Activated T-cell treated with anti-CD3 and anti-CD28 coated beads for 1 hour (primary cell): ENCODE results near the gene KCNK17.

Experiments
- DNase-seq: peaks from one replicate; pipeline ENCODE4 v3.0.0-alpha.2; 2020; ENCODE audit warnings: low read depth

Gene KCNK17

DNA sequence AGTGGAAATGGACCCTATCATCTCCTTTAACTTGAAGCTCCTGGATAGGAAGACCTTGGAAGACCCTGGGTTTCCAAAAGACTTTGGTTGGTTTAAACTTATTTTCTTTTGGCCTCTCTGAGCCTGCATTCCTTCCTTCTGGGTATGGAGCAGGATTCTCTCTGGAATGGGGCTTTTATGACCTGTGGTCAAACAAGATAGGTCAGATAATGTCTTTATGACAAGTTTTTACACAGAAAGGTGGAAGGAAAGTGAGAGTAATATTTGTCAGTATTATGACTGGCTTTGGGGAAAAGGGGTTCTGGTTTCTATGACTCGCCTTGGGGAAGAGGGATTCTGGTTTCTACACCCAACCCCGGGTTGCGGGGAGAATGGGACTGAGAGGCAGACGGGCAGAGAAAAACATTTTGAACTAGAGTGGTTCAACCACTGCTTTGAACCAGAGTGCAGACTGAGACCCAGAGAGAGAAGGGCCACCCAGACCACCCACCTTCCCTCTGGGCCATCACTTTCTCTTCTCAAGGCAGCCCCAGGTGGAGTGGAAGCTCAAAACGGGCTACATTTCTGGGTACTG lies 47.4 kb downstream of the KCNK17 start:
- DNase-seq: no peak

DNA sequence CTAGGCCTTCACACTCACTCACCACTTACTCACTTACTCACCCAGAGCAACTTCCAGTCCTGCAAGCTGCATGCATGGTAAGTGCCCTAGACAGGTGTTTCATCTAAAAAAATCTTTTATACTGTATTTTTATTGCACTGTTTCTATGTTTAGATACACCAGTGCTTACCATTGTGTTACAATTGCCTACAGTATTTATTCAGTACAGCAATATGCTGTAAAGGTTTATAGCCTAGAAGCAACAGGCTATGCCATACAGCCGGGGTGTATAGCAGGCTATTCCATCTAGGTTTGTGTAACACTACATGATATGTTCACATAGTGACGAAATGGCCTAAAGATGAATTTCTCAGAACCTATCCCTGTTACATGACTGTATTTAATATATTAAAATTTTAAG lies 47.8 kb downstream of the KCNK17 start:
- no peak for DNase-seq

DNA sequence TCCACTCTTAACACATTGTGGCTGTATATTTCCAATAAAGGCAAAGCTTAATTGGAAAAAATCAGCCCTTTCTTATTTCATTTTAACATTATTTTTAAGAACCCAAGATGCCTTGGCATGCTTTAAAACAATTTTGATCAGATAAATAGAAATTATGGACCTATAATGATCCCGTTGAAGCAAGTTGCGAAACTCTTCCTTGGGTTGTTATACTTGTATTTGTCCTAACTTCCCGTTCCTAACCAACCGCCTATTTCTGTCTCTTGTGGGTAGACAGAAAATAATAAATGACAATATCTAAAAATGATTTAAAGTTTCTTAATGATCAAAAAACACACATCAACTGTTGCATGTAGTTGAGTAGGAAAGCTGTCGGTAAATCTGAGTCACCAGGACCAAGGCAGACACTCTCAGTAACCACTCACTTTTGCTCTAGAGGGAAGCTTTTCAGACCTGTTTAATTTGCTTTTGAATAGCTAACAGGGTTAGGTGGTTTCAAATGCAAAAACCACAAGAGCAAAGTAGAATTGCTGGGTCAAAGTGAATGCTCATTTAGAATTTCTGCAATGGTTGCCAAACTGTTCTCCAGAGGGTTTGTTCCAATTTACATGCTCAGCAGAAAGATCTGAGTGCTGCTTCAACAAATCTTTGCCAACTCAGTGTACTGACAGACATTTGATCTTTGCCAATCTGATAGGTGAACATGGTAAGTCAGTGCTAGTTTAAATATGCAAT lies 50.7 kb downstream of the KCNK17 start:
- DNase-seq: no peak

DNA sequence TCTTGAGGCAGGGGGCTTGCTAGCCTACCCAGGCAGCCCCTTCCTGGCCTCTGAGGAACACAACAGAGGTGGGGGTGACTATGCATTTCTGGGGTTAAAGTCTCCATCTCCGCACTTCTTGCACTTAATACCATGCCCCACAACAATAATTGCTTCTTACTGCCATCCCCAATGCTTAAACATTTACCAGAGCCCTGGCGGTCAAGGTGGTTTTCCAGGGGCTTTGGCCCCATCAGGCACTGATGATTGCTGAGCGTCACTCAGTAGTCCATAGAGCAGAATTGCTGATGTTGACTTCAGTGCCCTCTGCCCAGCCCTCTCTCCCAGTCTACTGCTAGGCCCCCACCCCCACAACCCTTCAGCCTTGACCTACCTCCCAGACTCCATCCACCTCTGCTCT lies 52.5 kb downstream of the KCNK17 start:
- DNase-seq: no peak

DNA sequence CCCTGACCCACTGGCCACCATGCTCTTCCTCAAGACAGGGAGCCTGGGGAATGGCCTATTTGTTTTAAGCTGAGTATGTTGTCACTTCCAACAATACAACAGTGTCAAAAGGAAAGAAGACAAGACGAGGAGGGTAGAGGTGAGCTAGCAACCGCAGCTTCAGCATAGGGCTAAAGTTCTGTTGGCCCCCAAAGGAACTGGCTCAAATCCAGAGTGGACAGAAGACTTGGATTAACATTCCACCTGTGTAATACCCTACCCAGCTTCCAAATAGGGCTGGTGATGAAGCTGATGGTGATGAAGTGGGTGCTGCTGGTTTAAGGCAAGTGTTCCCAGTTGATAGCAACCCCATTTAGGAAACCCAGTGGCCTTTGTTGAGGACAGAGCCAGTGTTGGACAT lies 53.3 kb downstream of the KCNK17 start:
- no peak for DNase-seq

DNA sequence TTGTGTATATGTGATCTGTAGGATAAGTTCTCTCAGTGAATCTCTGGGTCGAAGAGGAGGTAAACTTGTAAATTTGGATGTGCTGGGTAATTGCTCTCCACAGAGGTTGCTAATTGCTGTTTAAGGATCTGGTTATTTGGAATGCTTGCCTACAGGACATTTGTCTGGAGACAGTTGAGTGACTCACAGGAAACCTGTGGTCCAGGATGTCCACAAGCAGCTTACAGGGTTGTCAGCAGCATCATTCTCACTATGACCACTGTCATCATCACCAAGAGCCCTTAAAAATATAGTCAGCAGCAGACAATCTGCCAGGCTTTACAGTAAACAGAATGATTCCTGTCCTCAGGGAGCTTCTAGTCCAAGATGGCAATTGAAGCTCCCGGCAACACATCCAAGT lies 53.8 kb downstream of the KCNK17 start:
- DNase-seq: no peak

DNA sequence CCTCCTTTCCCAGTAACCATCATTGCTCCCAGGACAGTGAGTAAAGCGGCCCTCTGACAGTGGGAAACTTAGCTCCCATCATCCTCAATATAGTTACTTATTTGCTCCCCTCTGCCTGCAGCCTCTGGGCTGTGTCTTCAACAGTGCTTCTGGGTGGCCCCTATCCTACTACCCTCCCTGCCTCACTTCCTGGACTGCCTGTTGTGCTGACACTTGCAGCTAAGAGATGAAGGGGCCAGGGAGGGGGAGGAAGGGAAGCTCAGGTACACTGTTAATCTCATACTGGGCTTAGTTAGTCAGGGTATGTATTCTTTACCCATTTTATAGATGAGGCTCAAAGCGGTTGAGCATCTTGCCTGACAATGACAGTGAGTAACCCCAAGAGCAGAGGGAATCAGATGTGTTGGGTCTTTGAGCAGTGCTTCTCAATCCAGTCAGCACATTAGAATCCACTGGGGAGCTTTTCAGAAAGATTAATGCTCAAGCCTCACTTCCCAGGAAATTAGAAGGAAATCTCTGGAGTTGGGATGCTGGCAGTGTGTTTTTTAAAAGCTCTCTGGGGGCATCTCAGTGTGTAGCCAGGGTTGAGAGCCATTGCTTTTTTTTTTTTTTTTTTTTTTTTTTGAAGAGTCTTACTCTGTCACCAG lies 57.8 kb downstream of the KCNK17 start:
- no peak for DNase-seq

DNA sequence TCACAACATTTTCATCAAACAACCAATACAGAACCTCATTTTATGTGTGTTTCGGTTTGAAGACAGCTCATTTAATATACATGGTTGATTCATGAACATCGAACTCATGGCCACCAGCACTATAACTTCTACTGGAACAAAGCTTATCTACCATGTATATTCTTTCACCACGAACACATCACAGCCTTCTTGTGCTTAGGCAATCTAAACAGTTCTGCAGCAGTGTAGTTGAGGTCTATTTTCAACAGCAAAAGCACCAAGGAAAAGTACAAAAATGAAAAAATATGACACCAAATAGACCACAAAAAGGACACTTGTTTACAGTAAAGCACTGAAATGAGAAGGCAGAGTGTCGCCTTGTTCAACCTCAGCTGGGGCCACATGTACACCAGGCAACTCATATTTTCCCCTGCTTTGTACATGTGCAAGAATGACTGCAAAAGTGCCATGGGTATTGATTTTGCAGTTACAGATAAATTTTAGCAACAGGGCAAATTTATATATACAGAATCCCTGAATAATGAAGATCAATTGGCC lies 59.2 kb downstream of the KCNK17 start:
- no peak for DNase-seq

DNA sequence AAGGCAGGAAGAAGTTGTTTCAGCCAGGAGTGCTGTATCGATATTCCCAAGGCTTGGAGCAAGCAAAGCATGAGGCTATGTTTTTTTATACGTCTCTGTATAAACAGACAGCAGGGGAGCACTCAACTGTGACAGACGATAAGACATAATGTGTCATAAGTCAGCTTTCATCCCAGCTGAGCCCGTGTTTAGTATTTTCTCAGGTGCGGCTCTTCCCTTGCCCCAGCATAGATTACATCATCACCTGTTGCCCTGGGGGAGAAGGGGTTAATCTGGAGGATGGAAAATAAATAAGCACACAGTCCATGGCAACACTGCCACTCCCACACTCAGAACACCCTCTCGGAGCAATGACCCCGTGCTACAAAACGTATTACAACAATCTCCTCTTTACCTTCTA lies 62.8 kb downstream of the KCNK17 start:
- no peak for DNase-seq

DNA sequence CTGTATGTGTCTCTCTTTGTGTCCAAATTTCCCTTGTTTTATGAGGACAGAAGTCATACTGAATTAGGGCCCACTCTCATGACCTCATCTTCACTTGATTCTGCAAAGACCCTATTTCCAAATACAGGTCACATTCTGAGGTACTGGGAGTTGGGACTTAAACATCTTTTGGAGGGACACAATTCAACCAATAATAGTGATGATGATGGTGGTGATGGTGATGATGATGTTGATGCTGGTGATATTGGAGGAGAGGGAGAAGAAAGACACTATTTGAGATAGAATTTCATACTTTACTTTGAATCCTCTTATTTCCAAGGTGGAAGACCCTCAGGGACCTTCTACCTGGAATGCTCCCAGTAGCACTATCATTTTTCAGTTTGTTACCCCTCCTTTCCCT lies 63.7 kb downstream of the KCNK17 start:
- no peak for DNase-seq

DNA sequence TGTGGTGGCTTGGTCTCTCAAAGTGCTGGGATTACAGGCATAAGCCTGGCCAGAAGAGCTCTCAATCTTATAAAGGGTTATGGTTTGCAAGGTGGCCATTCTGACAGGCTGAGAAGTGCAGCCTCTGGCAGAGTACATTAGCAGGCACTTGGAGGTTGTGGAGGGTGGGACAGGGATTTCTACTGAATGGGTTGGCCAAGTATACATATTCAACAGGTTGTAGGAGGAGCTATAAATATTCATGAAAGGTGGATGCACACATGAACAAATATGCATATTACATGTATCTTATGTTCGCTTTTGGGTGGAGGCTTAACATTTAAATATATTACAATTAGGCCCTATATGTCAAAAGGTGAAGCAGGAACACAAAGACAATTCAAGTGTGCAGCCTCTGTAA lies 64.9 kb downstream of the KCNK17 start:
- DNase-seq: no peak
